Left colon (tissue), 2 donors: ENCODE data around the gene MMP21. TPM values are rescaled to one million over a fixed set of nuclear protein-coding genes. Genes with fewer than 3 reads are reported as not detected.
A peak's percentile ranks its signal among the peaks of the same experiment; 100 is the strongest.

Experiments used
- ATAC-seq: fragments of 200-7000 bp; cut with Tn5 transposase; one replicate; pipeline ENCODE4 v1.9.1; 2020; ENCODE audit warnings: mild to moderate bottlenecking, moderate library complexity
- DNase-seq, 2 donors: peaks; one replicate each; pipeline ENCODE4 v3.0.0-alpha.2; 2020
- intact Hi-C, 2 donors: fragments of 100-400 bp; cut with DNase I in 1 of 2; cut with micrococcal nuclease in 1 of 2; formaldehyde crosslinking; loops; one replicate each; pipeline versions ENCODE4 v1.11.2 to v1.14.0; 2022; cut with DNase I, micrococcal nuclease
- total RNA-seq, 2 donors: library from RNA; stranded (reverse); fragmentation: NEBNext Ultra II Directional; extraction: Animal tissue kit (Norgen Biotek cat#: 25700); gene quantifications; one replicate each; pipeline ENCODE4 v1.2.1, GENCODE V29; 2021
- donor health status: DM: no; HTN: no; CAD: no.
- donor health status: DM: yes; HTN: yes; CAD: no.

MMP21 gene
- total RNA-seq, 2 donors from 2014 or later: not detected

DNA sequence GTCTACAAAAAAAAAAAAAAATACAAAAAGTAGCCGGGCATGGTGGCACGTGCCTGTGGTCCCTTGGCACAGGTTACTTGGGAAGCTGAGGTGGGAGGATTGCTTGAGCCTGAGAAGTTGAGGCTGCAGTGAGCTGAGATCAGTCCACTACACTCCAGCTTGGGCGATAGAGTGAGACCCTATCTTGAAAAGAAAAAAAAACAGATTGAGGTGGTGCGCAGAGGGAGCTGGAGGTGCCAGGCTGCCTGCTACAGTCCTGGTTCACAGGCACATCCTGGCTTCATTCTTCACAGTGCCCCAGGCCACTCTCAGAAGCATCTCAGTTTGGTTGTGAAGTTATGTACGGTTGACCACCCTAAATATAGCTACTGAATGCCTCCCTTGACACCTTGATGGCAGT lies 4.8 kb downstream of the MMP21 start:
- no peak for DNase-seq
- intact Hi-C loops: no loop called here
- no peak for ATAC-seq

DNA sequence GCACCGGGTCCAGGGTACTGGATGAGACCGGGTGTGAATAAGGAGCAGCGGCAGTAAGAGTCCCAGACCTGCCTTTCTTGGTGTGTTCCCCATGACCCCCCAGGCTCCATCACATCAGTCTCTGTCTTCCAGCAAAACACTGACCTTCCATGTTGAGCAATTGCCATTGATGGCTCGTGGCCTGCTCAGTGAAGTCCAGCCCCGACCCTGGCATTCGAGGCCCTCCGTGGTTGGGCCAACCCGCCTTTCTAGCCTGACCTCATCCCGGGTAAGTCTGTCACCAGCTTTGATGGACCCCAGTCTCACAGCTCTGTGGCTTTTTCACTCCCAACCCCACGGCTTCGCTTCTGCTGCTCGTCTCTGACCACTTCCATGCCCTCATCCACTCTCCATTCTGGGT lies 6.4 kb downstream of the MMP21 start:
- no peak for ATAC-seq
- no peak for DNase-seq
- intact Hi-C loops: no loop called here

GRCh38 chr10:125768219-125768855 lies 7.3 kb downstream of the MMP21 start:
- DNase-seq: no peak
- ATAC-seq: no peak

GRCh38 chr10:125766511-125766910 lies 9.1 kb downstream of the MMP21 start:
- ATAC-seq (no peak), DNase-seq (no peak)
- intact Hi-C loops: no loop called here

More at GRCh38 chr10:125768219-125768855, 7.3 kb downstream of the MMP21 start:
- intact Hi-C loops: no loop called here

- no peak for DNase-seq
- ATAC-seq: no peak
- intact Hi-C loops: no loop called here
These were observed 9.8 kb downstream of the MMP21 start for GRCh38 chr10:125765835-125766234.

DNA sequence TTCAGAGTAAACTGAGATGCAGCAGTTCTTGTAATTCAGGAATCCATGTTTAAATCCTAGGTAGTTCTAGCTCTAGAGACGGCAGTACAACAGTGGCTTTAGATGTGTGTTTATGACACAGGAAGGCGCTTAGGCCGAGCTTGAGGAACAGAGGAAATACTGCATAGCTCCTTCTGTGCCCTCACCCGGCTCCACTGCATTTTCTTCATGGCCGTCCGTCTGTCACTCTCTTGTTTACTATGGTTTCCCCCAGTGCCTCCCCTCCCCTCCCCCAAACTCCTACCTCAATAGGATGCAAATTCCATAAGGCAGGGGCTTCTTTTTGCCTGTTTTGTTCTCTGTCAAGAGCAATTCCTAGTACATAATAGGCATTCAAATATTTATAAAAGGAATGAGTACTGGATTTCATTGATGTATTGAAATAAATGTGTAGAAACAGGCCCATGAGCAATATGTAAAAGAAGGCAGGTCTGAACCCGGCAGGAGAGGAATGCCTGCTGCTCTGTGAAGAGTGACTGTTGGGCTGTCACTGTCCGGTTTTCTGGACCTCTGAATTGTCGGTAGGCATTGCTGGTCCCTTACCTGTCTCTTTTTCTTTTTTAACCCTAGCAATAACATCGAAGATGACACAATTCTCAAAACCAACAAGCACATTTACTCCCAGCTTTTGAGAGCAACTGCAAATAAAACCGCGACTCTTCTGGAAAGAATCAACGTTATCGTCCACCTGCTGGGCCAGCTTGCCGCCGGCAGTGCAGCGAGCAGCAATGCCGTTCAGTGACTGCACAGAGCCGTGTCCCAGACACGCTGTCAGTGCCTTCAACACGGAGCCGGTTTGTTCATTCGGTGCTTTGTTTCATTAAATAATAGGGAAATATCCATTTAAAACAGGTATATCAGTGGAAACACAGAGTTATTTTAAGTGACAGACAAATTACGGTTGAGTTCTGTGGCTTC lies 12.7 kb downstream of the MMP21 start:
- DNase-seq (no peak), ATAC-seq (no peak)
- intact Hi-C loops: no loop called here

GRCh38 chr10:125761961-125762360 lies 13.7 kb downstream of the MMP21 start:
- no peak for ATAC-seq
- intact Hi-C loops: no loop called here
- no peak for DNase-seq

DNA sequence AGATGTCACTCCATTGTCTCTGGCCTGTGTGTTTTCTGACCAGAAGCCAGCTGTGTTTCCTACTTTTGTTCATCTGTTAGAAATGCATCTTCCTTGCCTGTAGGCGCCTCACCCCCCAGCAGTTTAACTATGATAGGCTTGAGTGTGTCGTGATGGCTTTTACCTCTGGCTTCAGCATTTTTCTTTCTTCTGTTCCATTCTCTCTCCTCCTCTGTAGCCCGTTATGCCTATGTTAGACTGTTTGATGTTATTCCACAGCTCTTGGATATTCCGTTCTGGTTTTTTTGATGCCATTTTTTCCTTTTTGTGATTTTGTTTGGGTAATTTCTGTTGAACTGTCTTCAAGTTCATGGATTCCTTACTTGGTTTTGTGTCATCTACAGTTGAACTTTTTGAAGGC lies 17.9 kb downstream of the MMP21 start:
- intact Hi-C loops: no loop called here
- no peak for DNase-seq
- no peak for ATAC-seq

GRCh38 chr10:125756853-125757487 lies 18.7 kb downstream of the MMP21 start:
- DNase-seq: no peak
- no peak for ATAC-seq
- intact Hi-C loops: no loop called here

DNA sequence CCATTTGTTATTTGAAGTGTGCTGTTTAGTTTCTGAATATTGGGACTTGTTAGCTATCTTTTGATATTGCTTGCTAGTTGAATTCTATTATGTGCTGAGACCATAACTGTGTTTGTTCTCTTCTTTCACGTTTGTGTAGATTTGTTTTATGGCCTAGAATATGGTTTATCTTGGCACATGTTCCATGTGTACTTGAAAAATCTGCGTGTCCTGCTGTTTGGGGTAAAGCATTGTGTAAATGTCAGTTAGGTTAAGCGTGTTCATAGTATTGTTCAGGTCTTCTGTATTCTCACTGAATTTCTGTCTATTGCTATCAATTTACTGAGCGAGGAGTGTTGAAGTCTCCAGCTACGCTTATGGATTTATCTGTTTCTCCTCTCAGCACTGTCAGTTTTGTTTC lies 19.4 kb downstream of the MMP21 start:
- intact Hi-C loops: no loop called here
- ATAC-seq (peak; percentile 86), DNase-seq (no peak)

GRCh38 chr10:125747417-125747816 lies 28.2 kb downstream of the MMP21 start:
- ATAC-seq: no peak

DNA sequence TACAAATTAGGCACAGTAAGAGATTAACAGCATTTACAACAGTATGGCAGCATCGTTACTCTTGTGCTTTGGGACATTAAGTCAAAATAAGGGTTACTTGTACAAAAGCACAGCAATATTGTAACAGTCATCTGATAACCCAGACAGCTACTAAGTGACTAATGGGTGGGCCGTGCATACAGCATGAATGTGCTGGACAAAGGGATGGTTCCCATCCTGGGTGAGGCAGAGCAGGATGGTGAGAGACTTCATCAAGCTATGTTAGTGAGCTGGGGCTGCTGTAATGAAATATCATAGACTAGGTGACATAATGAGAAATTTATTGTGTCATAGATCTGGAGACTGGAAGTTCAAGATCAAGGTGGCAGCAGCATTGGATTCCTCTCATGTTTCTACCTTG lies 30.7 kb downstream of the MMP21 start:
- intact Hi-C loops: no loop called here

More at GRCh38 chr10:125747417-125747816, 28.2 kb downstream of the MMP21 start:
- intact Hi-C loops: no loop called here
- DNase-seq: no peak

GRCh38 chr10:125742465-125742864 lies 33.2 kb downstream of the MMP21 start:
- DNase-seq (no peak), ATAC-seq (no peak)
- intact Hi-C loops: no loop called here

More for the DNA sequence above, 30.7 kb downstream of the MMP21 start:
- DNase-seq (no peak), ATAC-seq (no peak)

- ATAC-seq (no peak), DNase-seq (no peak)
- intact Hi-C loops: no loop called here
These were observed 35.5 kb downstream of the MMP21 start for GRCh38 chr10:125739994-125740679.

GRCh38 chr10:125738206-125738605 lies 37.4 kb downstream of the MMP21 start:
- DNase-seq (no peak), ATAC-seq (no peak)
- intact Hi-C loops: no loop called here

DNA sequence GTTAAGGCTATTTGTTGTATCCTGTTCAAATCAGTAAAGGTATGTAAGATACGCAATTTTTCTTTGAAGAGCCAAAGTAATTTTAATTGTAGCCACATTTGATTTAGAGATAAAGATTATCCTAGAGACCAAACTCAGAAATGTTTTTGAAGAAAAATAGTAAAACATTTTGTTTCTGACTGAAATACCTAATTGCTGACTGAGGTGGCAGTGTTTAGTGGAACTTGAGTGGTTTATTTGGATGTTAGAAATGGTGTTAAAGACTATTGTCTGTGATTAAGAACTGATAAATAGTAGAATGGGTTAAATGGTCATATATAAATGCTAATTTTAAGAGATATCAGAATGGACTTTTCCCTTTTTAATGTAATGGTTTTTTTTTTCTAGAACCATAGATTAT lies 40.8 kb downstream of the MMP21 start:
- intact Hi-C loops: no loop called here
- no peak for ATAC-seq
- DNase-seq: no peak

GRCh38 chr10:125734148-125734547 lies 41.5 kb downstream of the MMP21 start:
- no peak for ATAC-seq
- DNase-seq: no peak
- intact Hi-C loops: no loop called here

DNA sequence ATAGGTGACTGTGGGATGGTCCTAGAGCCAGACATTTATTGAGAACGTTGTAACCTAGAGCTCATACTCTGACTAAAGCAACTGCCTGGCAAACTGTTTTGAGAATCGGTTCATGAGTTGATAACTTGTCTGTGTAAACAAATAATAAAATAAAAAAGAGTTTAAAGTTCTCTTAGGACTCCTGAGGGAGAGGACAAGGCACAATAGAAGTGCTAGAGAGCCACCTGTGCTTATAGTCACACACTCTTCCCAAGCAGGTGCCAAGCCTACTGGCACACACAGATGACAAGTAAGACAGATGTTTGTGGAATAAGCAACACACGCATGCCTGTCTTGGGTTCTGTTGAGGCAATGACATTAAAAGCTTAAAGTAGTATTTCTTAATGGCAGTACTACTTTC lies 48.2 kb downstream of the MMP21 start:
- DNase-seq (peak in 1 of 2 donors; percentile 18), ATAC-seq (peak; percentile 96)
- intact Hi-C loops: no loop called here

DNA sequence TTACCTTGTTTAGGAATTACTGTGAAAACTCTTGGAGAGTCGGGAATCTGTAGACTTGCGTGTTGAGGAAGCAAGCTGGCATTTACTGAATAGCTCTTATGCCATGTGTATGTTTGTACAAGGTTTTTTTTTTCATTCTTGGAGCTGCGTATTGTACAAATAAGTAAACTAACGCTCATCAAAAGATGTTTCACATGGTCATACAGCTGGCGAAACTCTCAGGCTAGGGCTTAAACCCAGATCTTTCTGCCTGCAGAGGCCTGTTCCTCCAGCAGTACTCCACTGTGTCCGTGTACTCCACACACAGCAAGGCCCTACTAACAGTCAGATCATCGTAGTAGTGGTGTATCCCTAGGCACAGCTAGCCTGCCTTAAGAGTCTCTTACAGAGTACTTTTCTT lies 48.7 kb downstream of the MMP21 start:
- DNase-seq (no peak), ATAC-seq (peak; percentile 48)
- intact Hi-C loops: no loop called here
